GM21576 (cell line): ENCODE results near the gene TBC1D5.

ENCODE experiments used
- ATAC-seq: cut with Tn5 transposase; IDR thresholded peaks from one replicate; pipeline ENCODE4 v1.9.1; 2021; ENCODE audit warnings: mild to moderate bottlenecking, moderate library complexity; ENCODE audit not compliant: unreplicated experiment

Gene TBC1D5

DNA sequence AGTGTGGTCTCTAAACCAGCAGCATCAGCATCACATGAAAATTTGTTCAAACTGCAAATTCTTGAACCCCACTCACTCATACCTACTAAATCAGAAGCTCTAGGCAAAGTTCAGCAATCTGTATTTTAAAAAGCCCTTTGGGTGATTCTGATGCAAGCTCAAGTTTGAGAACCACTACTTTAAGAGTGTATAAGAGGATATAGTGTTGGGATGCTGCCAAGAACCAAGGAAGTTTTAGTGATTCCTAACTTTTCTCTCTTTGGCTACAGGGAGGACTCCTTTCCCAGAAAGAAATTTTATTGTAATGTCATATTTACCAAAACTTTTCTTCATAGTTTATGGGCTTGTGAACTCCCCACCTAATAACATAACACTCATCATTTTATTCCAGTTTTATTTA is 422.2 kb downstream of the TBC1D5 start:
- no peak for ATAC-seq

DNA sequence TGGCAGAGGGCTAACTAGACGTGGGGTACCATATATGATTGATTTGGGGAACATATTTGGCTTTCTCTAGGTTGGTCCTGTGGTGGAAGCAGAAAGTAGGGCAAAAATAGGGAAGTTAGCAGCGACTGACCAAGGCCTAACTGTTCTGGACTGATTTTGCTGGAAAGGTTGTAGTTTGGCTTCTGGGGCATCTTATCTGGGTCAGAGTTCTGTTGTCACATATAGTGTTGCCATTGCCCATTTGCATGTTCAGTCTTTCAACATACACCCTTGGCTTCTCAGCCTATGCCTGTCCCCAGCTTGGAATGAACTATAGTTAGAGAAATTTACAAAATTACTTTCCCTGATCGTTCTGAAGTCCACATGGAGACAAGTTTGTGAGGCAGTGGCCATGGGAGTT is 426.5 kb downstream of the TBC1D5 start:
- no peak for ATAC-seq

DNA sequence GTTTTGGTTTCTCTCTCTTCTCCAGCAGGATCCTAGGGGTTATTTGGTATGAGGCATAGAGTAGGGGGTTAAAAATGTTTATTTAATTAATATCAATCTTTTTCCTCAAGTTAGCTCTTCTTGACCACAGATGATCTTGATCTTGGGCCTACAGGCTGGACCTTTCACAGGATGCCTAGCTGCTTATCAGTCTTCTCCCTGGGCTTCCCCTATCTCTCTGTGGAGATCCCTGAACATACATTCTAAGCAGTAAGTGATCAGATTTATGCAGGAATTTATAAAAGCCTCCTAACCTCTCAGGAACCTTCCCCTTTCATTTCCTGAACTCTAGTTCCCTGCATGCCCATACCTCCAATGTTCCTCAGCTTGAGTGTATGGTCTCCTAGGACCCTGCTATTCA is 428.3 kb downstream of the TBC1D5 start:
- no peak for ATAC-seq

DNA sequence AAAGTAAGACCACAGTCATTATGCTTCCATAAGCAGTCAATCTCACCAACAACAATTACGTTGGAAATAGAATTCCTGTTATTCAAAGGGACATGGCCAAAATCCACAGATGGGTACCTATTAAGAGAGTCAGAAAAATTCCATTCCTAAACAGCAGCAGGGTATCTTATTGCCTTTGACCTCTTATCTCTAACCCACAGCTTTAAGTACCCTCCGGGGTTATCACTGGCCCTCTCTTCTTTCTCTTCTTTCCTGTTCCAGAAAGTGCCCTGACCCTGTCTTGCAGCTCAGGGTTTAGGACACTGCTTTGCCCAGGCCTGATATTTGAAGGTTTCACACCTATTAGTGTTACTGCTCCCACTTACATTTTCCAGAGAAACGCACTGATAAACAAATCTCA is 428.7 kb downstream of the TBC1D5 start:
- no peak for ATAC-seq

DNA sequence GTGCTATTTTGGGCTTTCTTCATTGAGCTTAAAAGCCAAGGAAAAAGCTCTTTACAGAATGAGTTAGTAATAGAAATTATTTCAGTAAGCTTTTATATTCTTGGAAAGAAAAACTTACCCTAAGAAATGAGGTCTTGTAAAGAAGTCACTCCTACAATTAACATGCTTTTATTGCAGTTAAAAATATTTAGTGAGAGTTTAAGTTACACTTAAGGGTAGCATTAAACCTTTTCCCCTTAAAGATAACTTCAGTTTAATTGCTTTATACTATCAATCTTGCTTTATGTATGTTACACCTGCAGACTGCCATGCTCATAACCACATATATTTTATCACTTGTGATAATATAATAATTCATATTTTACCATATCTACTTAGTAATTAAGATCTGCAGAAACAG is 431.4 kb downstream of the TBC1D5 start:
- ATAC-seq = no peak

DNA sequence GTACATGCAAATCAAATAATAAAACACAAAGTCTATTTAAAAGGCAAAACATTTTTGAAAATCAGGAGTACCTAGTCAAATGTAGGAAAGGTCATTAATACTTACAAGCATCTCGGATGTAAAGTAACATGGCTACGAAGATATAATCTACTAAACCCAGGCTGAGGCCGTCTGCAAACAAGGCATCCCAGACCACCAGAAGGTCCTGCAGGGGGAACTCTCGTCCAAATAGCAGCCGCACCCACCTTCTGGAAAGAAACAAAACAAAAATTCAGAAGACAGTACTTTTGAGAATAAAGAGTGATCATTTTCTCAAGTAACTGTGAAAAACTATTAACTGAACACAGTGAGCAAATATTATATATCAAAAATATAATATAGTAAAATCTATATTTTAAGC is 434.5 kb downstream of the TBC1D5 start:
- ATAC-seq = no peak

DNA sequence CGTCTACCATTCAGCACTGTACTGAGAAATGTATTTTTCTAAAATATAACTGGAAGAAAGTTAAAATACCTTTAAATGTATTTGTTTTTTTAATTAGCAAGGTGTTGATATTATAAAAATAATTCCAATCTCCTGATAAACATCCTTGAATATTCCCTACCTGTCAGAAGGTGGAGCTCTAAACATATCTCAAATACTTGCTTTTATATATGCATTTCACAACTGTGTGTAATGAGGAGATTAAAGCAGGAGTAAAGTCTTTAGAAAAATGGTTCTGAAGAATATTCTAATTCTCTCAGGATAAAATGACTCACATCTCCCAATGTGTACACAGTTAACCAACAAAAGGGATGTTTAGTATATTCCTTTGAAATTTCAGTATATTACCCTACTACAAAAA is 434.9 kb downstream of the TBC1D5 start:
- ATAC-seq = no peak

DNA sequence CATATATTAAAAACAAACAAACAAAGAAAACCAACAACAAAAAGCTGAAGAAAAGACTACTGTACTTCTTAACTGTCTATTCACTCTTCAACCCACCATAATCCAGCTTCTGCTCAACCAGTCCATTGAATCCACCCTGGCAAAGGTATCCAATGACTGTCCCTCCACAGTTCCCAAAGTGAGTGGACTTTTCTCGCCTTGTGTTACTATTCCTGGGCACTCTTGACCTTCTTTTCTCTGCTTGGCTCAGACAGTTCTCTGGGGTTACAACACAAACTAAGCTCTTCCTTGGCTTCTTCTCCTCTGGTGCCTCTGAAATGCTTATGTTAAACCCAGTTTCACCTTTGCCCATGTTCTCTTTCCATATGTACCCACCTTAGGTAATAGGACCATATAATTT is 437.5 kb downstream of the TBC1D5 start:
- no peak for ATAC-seq

DNA sequence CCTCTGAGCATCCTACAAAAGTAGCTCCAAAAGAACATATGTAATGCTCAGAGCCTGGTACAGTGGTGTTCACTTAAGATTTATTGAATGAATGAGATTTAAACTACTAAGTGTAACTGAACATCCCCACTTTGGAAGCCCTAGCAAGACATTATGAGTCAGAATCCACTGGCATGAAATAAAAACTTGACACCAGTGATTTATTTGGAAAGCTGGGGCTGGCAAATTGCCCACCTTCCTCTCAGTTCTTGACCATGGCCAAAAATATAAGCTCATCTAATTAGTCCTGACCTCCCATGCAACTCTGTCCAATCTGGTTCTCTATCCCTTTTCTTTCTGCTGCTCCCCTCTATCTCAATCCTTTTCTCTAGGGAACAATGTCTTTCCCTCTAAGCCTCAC is 439.7 kb downstream of the TBC1D5 start:
- ATAC-seq = no peak

DNA sequence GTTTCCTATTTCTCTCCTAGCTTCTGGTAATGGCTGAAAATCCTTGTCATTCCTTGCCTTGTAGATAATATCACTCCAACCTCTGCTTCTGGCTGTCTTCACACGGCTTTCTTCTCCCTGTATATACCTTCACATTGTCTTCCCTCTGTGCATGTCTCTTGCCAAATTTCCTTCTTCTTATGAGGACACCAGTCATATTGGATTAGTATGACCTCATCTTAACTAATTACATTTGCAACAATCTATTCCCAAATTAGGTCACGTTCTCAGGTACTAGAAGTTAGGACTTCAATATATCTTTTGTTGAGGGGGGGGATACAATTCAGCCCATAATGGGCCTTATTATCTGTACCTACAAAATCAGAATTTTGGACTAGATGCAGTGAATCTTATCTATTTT is 440.3 kb downstream of the TBC1D5 start:
- no peak for ATAC-seq

DNA sequence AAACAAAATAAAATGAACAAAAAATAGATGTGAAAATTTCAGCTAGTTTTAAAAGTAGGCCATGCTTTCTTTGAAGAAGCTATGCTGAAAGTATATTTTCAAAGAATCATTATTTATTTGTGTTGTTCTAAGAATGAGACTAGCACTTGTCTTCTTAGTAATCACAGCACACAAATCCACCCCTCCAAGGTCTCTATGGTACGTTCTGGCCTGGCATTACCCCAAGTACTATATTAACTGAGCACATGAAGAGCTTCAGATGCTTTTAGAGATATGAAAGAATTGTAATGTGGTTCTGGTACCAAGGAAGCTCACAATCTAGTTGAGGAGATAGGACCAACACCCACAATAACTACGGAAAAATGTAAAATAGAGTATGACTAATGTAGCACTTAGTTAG is 441.2 kb downstream of the TBC1D5 start:
- ATAC-seq = no peak

DNA sequence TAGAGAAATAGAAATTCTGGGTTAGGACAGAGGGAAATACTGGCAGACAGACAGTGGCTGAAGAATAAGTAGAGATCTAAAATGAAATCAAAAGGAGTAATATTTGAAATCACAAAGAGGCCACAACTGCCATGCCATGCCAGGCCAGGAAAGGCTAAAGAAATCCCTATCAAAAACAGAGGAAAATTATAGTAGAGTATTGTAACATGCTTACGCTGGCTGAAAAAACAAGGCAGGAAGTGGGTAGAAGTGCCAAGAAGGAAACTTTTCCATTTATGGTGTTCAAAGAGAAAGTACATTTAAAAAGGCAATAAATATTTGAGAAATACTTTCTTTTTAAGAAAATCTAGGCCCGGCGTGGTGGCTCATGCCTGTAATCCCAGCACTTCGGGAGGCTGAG is 442.0 kb downstream of the TBC1D5 start:
- ATAC-seq = no peak

DNA sequence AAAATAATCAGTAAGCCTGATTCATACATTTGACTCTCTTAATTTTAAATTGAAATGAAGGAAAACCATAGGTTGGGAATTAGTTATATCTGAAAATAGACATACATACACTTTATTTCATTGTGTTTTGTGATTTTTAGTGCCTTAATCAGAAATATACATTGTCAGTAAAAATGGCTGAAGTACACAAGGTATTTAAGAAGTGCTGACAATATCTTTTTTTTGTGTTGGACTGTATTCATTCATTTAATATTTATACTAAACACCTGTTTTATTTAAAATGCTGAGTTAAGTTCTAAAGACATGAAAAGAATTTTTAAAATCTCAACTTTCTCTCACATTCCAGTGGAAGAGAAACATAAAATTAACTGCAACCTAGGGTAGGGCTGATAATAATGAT is 444.4 kb downstream of the TBC1D5 start:
- no peak for ATAC-seq

DNA sequence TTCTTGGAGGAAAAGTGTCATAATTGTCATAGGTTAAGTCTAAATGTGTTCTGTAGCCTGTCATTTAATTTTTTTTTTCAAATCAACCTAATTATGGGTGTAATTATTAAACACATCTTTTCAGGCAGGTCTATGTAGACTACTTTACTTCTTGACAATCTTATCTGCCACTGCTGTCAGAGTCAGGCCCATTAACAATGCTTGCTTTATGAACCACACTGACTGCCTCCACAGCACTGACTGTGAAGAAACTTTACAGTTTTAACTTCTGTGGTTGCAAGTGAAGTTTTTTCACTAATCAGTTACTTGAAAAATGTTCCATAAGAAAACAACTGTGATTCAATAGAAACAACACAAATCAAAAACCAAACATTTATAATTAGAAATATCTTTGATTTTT is 449.9 kb downstream of the TBC1D5 start:
- ATAC-seq = no peak

DNA sequence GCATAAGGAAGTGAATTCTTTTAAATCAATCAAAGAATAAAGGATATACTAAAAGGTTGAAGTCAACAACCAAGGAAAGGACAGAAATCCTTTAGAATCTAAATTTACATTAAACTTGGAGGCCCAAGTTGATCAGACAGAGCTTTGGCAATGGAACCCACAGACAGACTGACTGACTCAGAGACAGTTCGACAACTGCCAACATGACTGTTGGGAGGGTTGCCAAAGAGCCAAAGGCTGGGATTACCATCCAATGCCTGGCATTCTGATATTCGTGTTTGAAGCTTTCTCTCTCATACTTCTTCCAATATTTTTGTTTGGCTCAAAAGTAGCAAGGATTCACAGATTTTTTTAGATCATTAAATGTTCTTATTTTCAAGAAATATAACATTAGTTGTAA is 451.5 kb downstream of the TBC1D5 start:
- no peak for ATAC-seq

DNA sequence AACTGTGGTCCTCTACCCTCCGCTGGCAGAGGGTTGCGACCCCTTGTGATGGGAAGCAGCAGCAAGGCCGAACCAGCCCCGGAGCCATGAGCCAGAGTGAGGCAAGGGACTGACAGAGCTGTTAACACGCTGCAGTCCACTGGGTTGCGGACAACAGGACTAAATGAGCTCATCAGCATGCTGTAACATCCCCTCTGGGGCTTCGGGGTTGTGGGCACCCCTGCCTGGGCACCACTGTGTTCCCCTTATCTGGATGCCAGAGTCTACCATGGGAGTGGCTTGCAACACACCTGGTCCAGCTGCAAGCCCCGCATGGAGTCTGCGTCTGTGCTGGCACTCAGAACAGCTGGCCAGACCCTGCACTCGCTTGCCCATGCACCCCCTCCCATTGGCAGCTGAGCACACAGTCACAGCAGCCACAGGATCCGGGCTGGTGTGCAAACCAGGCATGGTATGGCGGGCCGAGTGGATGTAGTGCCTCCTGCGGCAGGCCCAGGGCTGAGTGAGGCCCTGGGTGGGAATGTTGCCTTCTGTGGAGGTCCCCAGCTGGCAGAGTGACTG is 453.5 kb downstream of the TBC1D5 start:
- ATAC-seq = no peak

DNA sequence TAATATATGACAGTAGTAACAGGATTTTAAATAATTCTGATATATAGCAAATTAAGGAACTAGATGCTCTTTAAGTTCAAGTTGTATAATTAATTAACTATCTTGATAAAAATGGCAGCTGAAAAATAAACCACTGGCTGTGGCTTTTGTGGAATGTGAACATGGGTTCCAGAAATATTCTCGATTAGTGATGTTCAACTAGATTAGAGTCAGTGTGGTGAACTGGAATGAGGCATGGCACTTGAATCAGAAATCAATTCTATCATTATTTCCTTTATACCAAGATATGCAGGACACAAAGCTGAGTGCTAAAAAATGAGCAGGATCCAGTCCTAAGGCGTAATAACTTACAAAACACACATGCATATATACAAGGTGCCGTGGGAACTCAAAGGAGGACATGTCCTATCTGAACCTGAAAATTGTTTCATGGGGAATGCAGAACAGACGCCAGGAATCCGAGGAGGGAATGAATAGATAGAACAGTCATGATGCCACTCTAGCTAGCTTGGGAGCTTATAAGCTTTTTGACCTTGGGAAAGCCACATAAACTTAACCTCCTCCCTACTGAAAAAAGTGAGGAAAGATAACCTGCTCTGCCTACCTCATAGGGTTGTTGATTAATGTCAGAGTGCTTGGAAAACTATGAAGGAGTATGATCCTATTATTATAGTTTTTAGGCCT is 455.3 kb downstream of the TBC1D5 start:
- no peak for ATAC-seq

DNA sequence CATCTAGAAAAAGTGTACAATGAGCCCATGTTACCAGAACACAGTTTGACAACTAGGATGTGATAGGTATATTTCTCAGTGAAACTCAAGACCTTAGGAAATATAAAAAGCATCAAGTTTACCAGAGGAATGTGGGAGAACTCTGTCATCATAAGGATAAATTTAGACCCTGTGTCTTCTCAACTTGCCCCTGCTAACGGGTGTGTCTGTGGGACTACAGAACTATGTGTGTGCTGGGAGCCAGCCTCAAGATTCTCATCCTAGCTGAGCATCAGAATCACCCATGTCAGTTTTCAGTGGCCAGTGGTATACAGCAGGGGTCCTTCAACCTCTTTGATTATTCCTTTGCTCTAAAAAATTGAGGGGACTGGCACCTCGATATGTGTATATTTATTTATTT is 464.4 kb downstream of the TBC1D5 start:
- no peak for ATAC-seq

DNA sequence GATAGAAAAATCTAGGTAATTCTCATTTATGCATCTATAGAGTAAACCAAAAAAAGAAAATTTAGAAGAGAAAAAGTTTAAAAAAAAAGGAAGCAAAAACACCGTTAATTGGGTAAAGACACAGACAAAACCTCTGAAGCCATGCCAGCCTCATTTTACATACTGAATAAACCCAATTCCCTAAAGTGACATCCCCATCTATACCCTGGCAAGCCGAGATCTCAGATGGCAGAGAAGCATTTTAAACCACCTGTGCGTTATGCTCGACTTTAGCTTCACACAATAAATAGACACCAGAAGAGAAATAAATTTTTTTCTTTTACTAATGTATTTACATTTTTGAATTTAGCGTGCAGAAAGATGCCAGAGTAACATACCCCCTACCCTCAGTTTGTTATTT is 475.6 kb downstream of the TBC1D5 start:
- ATAC-seq = no peak

DNA sequence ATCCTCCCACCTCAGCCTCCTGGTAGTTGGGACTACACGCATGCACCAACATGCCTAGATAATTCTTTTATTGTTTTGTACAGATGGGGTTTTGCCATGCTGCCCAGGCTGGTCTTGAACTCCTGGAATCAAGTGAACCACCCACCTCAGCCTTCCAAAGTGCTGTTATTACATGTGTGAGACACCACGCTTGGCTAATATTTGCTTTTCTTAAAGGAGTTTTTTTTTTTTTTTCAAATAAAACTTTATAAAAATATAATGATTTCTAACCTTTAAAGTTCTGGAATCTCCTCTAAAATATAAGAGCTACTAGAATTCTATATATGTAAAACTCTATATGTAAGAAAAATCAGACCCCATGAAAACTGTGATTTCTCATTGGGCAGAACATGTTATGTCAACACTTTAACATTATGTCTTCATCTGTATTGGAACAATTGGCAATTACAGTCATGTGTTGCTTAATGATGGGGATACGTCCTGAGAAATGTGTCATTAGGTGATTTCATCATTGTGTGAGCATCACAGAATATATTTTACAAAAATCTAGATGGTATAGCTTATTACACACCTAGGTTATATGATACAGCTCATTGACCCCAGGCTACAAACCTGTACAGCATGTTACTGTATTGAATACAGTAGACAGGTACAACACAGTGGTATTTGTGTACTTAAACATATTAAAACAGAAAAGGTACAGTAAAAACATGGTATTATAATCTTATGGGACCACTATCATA is 480.6 kb downstream of the TBC1D5 start:
- ATAC-seq = no peak

DNA sequence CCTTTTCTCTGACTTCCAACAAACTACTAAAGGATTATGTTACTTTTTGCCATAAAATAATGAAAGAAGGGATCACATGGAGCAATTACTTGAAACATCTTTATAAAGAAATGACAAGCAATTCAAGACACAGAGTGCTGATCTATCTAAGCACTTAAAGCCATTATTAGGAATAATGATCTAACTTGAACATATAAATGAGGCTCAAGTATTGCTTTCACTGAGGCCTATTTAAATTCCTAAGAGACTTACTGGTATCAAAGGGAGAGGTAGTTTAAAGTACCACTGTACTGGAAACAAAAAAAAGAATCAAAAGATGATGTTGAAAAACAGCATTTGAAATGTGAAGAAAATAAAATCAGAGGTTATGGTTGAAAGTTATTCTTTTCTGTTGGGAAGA is 482.2 kb downstream of the TBC1D5 start:
- no peak for ATAC-seq

DNA sequence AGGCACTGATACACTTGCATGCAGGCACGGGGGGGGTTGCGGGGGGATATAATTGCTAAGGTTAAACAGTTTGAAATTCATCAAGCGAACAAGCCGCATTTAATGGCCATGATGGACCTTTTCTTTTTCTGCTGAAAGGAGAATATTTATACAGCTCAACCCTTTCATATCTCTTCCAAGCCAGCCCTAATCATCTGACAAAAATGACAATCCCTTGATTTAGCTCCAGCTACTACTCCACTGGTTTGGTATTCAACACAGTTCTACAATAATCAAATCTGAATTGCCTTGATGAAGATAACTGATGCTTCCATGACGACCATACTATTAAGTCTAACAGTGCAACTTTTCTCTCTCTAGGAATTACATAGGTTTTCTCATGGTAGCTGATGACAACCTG is 482.7 kb downstream of the TBC1D5 start:
- ATAC-seq = no peak
